IPS-20b (cell line): ENCODE data around the gene CCDC88B.

Source experiments
- H3K27ac ChIP-seq: one replicate; pipeline ENCODE4 v1.5.1; 2013; ENCODE audit warnings: low read length
- H3K27me3 ChIP-seq: 2 replicates; pipeline ENCODE4 v1.6.1; 2013; ENCODE audit warnings: mild to moderate bottlenecking, low read length, inconsistent platforms; ENCODE audit not compliant: insufficient read depth
- H3K36me3 ChIP-seq: 2 replicates; pipeline ENCODE4 v1.6.1; 2013; ENCODE audit warnings: low read depth, mild to moderate bottlenecking, inconsistent platforms, low read length, moderate library complexity; ENCODE audit not compliant: insufficient read depth
- H3K4me1 ChIP-seq: 2 replicates; pipeline ENCODE4 v1.6.1; 2013; ENCODE audit warnings: mild to moderate bottlenecking, control low read depth, inconsistent platforms, low read length, moderate library complexity; ENCODE audit not compliant: insufficient read depth
- H3K4me3 ChIP-seq: 2 replicates; pipeline ENCODE4 v1.5.1; 2013; ENCODE audit warnings: mild to moderate bottlenecking, low read length, inconsistent platforms
- H3K9ac ChIP-seq: 2 replicates; pipeline ENCODE4 v1.6.1; 2013; ENCODE audit warnings: low read depth, mild to moderate bottlenecking, inconsistent platforms, low read length, moderate library complexity
- H3K9me3 ChIP-seq: 2 replicates; pipeline ENCODE4 v1.6.1; 2013; ENCODE audit warnings: mild to moderate bottlenecking, low read depth, low read length, inconsistent platforms; ENCODE audit not compliant: insufficient read depth

CCDC88B gene

GRCh38 chr11:64359712-64360445 is 19.9 kb downstream of the CCDC88B start:
- Histone ChIP-seq H3K4me1 (peaks cover 6% of the 10 kb centered on the region; the same call in 1 of the 2 replicates), H3K27ac (no peak overlapping the region), H3K9ac (peak overlapping the region; percentile 70; the same call in 1 of the 2 replicates), H3K36me3 (peaks cover 23% of the 10 kb centered on the region), H3K27me3 (no peaks in the 10 kb centered on the region), H3K9me3 (no peaks in the 10 kb centered on the region), H3K4me3 (peak overlapping the region; percentile 81)

- Histone ChIP-seq H3K27ac (no peak overlapping the region), H3K9ac (no peak overlapping the region), H3K4me3 (no peak overlapping the region), H3K36me3 (peaks cover 29% of the 10 kb centered on the region), H3K9me3 (no peaks in the 10 kb centered on the region), H3K27me3 (no peaks in the 10 kb centered on the region), H3K4me1 (peaks cover 3% of the 10 kb centered on the region; the same call in 1 of the 2 replicates)
These were observed 20.5 kb downstream of the CCDC88B start for GRCh38 chr11:64360448-64360921.

- no peak overlapping the region for H3K4me3 ChIP-seq
- no peak overlapping the region for H3K27ac ChIP-seq
- H3K27me3 ChIP-seq: no peaks in the 10 kb centered on the region
- peaks cover 37% of the 10 kb centered on the region for H3K36me3 ChIP-seq
- H3K9ac ChIP-seq: no peak overlapping the region
- no peaks in the 10 kb centered on the region; the same call in 1 of the 2 replicates for H3K4me1 ChIP-seq
- no peaks in the 10 kb centered on the region for H3K9me3 ChIP-seq
These were observed 21.7 kb downstream of the CCDC88B start for GRCh38 chr11:64361659-64362058.

DNA sequence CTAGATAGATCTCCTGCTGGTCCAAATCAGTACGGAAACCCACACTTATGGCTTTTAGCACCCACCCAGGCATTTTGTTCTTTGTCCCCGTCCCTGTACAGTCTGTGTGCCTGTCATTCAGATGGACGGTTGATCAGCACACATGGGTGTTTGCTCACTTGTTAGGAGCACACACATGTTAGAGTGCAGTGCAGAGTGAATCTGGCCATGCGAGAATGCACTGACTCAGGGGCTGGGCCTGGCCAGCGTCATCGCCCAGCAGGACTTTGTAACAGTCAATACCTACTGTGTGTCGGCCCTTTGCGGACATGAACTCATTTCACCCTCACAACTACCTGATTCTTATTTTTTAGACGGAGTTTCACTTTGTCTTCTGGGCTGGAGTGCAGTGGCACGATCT is 22.3 kb downstream of the CCDC88B start:
- no peak overlapping the region for H3K9ac ChIP-seq
- H3K4me1 ChIP-seq: no peaks in the 10 kb centered on the region; the same call in 1 of the 2 replicates
- H3K27me3 ChIP-seq: no peaks in the 10 kb centered on the region
- peaks cover 38% of the 10 kb centered on the region for H3K36me3 ChIP-seq
- H3K27ac ChIP-seq: no peak overlapping the region
- H3K4me3 ChIP-seq: no peak overlapping the region
- H3K9me3 ChIP-seq: no peaks in the 10 kb centered on the region

GRCh38 chr11:64364435-64364834 is 24.4 kb downstream of the CCDC88B start:
- Histone ChIP-seq H3K9me3 (no peaks in the 10 kb centered on the region), H3K9ac (no peak overlapping the region), H3K27ac (no peak overlapping the region), H3K4me1 (no peaks in the 10 kb centered on the region), H3K4me3 (no peak overlapping the region), H3K36me3 (peaks cover 38% of the 10 kb centered on the region), H3K27me3 (no peaks in the 10 kb centered on the region)

- Histone ChIP-seq H3K4me1 (no peaks in the 10 kb centered on the region), H3K4me3 (no peak overlapping the region), H3K27ac (no peak overlapping the region), H3K27me3 (no peaks in the 10 kb centered on the region), H3K9ac (no peak overlapping the region), H3K9me3 (no peaks in the 10 kb centered on the region), H3K36me3 (peaks cover 38% of the 10 kb centered on the region)
These were observed 24.9 kb downstream of the CCDC88B start for GRCh38 chr11:64364911-64365310.

GRCh38 chr11:64366751-64367150 is 26.7 kb downstream of the CCDC88B start:
- no peak overlapping the region for H3K9ac ChIP-seq
- H3K9me3 ChIP-seq: no peaks in the 10 kb centered on the region
- no peaks in the 10 kb centered on the region for H3K27me3 ChIP-seq
- H3K36me3 ChIP-seq: peaks cover 34% of the 10 kb centered on the region
- H3K27ac ChIP-seq: no peak overlapping the region
- no peak overlapping the region for H3K4me3 ChIP-seq
- H3K4me1 ChIP-seq: no peaks in the 10 kb centered on the region

DNA sequence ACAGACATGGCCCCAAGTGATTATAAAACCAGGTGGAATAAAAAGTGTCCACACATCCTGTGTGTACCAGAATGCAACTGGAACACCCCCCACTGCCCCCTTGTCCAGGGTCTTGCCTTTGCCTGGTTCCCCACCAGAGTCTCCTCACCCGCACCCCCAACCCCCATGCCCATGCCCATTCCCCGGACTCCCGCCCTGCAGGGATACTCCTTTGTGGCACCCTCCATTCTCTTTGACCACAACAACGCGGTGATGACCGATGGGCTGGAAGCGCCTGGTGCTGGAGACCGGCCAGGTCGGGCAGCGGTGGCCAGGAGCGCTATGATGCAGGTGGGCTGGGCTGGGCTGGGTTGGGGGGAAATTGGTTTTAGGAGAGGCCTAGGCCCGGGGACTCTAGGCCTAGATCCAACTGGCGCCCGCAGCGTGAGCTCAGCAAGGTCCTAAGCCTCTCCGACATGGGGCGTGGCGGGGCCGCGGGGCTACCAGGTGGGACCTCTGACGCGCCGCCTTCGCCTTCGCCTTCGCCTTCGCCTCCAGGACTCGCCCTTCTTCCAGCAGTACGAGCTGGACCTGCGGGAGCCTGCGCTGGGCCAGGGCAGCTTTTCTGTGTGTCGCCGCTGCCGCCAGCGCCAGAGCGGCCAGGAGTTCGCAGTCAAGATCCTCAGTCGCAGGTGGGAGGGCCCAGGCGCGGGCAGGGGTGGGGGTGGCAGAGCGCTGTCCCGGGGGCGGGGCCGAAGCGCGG is 28.1 kb downstream of the CCDC88B start:
- H3K27ac ChIP-seq: no peak overlapping the region
- no peaks in the 10 kb centered on the region for H3K27me3 ChIP-seq
- no peaks in the 10 kb centered on the region for H3K9me3 ChIP-seq
- H3K4me3 ChIP-seq: no peak overlapping the region
- no peaks in the 10 kb centered on the region for H3K4me1 ChIP-seq
- H3K36me3 ChIP-seq: peaks cover 22% of the 10 kb centered on the region
- H3K9ac ChIP-seq: no peak overlapping the region

- H3K9me3 ChIP-seq: no peaks in the 10 kb centered on the region
- no peak overlapping the region for H3K9ac ChIP-seq
- peaks cover 19% of the 10 kb centered on the region for H3K36me3 ChIP-seq
- no peak overlapping the region for H3K27ac ChIP-seq
- H3K4me3 ChIP-seq: no peak overlapping the region
- no peaks in the 10 kb centered on the region for H3K27me3 ChIP-seq
- H3K4me1 ChIP-seq: peaks cover 2% of the 10 kb centered on the region; the same call in 1 of the 2 replicates
These were observed 28.7 kb downstream of the CCDC88B start for GRCh38 chr11:64368673-64369074.

- H3K36me3 ChIP-seq: peaks cover 15% of the 10 kb centered on the region
- H3K4me1 ChIP-seq: peaks cover 4% of the 10 kb centered on the region; the same call in 1 of the 2 replicates
- no peaks in the 10 kb centered on the region for H3K27me3 ChIP-seq
- no peaks in the 10 kb centered on the region for H3K9me3 ChIP-seq
- no peak overlapping the region for H3K9ac ChIP-seq
- H3K27ac ChIP-seq: no peak overlapping the region
- no peak overlapping the region for H3K4me3 ChIP-seq
These were observed 29.7 kb downstream of the CCDC88B start for GRCh38 chr11:64369440-64370421.

DNA sequence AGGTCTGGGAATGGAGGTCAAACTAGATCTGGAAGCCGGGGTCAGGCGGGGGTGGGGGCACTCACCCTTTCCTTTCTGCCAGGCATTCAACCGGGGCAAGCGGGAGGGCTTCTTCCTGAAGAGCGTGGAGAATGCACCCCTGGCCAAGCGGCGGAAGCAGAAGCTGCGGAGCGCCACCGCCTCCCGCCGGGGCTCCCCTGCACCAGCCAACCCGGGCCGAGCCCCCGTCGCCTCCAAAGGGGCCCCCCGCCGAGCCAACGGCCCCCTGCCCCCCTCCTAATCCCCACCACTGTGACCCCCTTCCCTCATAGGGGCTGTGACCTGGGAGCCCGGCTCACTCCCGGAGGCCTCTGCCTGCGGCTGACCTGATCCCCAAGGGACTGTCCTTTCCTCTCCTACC is 31.2 kb downstream of the CCDC88B start:
- Histone ChIP-seq H3K9ac (no peak overlapping the region), H3K36me3 (peaks cover 7% of the 10 kb centered on the region), H3K4me1 (peaks cover 4% of the 10 kb centered on the region; the same call in 1 of the 2 replicates), H3K9me3 (no peaks in the 10 kb centered on the region), H3K27ac (no peak overlapping the region), H3K4me3 (no peak overlapping the region), H3K27me3 (no peaks in the 10 kb centered on the region)
